GM12892 (cell line): ENCODE data around the gene LRRC39.

Experiments used
- POLR2A ChIP-seq: IDR thresholded peaks from 2 replicates; pipeline ENCODE4 v1.6.1; 2011; ENCODE audit warnings: low read depth, low read length, control low read depth
- POLR2AphosphoS5 ChIP-seq: IDR thresholded peaks from 2 replicates; pipeline ENCODE4 v1.6.1; 2011; ENCODE audit warnings: low read depth, low read length, control low read depth

DNA sequence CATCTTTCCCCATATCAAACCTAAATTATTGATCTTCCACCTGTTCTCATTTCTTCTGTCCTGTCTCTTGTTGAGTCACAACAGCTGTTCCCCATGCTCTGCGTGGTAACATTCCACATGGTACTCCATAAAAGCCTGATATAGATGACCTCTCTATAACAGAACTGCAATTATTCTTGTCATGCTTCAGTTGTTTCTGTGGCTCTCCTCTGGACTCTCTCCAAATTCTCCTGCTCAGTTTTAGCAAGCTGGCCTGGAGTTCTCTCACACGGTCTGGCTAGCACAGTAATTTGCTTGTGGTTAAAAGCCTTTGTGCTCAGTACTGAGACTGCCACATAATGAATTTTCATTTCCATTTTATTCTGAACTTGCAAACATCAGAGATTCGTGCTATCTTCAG, 10.6 kb upstream of the LRRC39 start:
- TF ChIP-seq POLR2A, result no peak
- no peak for TF ChIP-seq POLR2AphosphoS5
